Stomach (tissue), 9 donors: ENCODE measurements around the gene ADCY6. TPM values are rescaled to one million over a fixed set of nuclear protein-coding genes. Genes with fewer than 3 reads are reported as not detected.

Experiments
- DNase-seq, 2 donors: peaks; one replicate each; pipeline versions ENCODE4 v3.0.0 to v3.0.0-alpha.2; 2013 to 2019
- H3K27ac ChIP-seq, 5 donors: fragments of 200-600 bp in 4 of 5; sonication (generic) in 4 of 5; one replicate each; pipeline ENCODE4 v1.5.1; 2013 to 2019; ENCODE audit warnings: mild to moderate bottlenecking in 1 of 5, moderate library complexity in 1 of 5
- H3K27me3 ChIP-seq, 3 donors: fragments of 200-600 bp; sonication (generic); one replicate each; pipeline ENCODE4 v1.5.1; 2017 to 2019; ENCODE audit warnings: mixed run types in 1 of 3
- H3K36me3 ChIP-seq, 4 donors: fragments of 200-600 bp; sonication (generic); 1 replicate in 3 of 4; 2 replicates in 1 of 4; pipeline ENCODE4 v1.5.1; 2016 to 2019
- H3K4me1 ChIP-seq, 4 donors: fragments of 200-600 bp; sonication (generic); one replicate each; pipeline ENCODE4 v1.5.1; 2016 to 2019
- H3K4me3 ChIP-seq, 4 donors: fragments of 200-600 bp; sonication (generic) in 3 of 4; one replicate each; pipeline ENCODE4 v1.5.1; 2016 to 2019; ENCODE audit warnings: mild to moderate bottlenecking in 1 of 4
- H3K9me3 ChIP-seq, 4 donors: fragments of 200-600 bp; sonication (generic); one replicate each; pipeline ENCODE4 v1.5.1; 2016 to 2019
- EP300 ChIP-seq: sonication (generic); formaldehyde crosslinking; IDR thresholded peaks from one replicate; pipeline ENCODE4 v1.6.1; 2017; ENCODE audit warnings: antibody characterized with exemption
- POLR2A ChIP-seq, 4 donors: fragments of 450-650 bp; IDR thresholded peaks; one replicate each; pipeline ENCODE4 v1.6.1; 2016; ENCODE audit warnings: antibody characterized with exemption in 4 of 4, control low read depth in 2 of 4, mild to moderate bottlenecking in 1 of 4, moderate library complexity in 1 of 4
- POLR2AphosphoS5 ChIP-seq, 3 donors: sonication (generic); formaldehyde crosslinking; IDR thresholded peaks; one replicate each; pipeline ENCODE4 v1.6.1; 2016; ENCODE audit warnings: antibody characterized with exemption in 3 of 3
- WGBS, 5 donors: extraction: QIAGEN DNeasy Blood & Tissue Kit in 3 of 5; methylation state at CpG; one replicate each; pipeline versions ENCODE4 v1.1.5 to v1.1.7; 2013 to 2018; 5-methylcytosine and 5-hydroxymethylcytosine counted together
- intact Hi-C: fragments of 100-400 bp; cut with DNase I; formaldehyde crosslinking; loops from one replicate; pipeline ENCODE4 v1.15.1; 2023; ENCODE audit warnings: low total_unique reads
- polyA plus RNA-seq, 3 donors: library from polyadenylated mRNA; stranded (reverse); fragments of 200-250 nt; gene quantifications; one replicate each; pipeline ENCODE4 v1.2.3, GENCODE V29; 2013
- total RNA-seq, 5 donors: library from RNA; depleted of rRNA; stranded (reverse); fragments of >200 nt; gene quantifications; one replicate each; pipeline versions ENCODE4 v1.1.0 to v1.2.3, GENCODE V29; 2014 to 2016
- TF ChIP-seq, protein P1 (sequence below), 7 experiments: fragments of 450-650 bp in 4 of 7; fragments of 200-600 bp in 3 of 7; sonication (generic) in 3 of 7; IDR thresholded peaks; one replicate each; pipeline ENCODE4 v1.5.1; 2016 to 2019; ENCODE audit warnings: antibody characterized with exemption in 7 of 7, control low read depth in 2 of 7, mild to moderate bottlenecking in 1 of 7
- donor health status: healthy with polysubstance abuse.
- donor health status: Bipolar disorder and iron deficiency.
- donor health status: healthy.

Gene ADCY6
- total and polyA plus RNA-seq, 8 donors, result 5.8 to 432 (median 41.3) TPM

DNA sequence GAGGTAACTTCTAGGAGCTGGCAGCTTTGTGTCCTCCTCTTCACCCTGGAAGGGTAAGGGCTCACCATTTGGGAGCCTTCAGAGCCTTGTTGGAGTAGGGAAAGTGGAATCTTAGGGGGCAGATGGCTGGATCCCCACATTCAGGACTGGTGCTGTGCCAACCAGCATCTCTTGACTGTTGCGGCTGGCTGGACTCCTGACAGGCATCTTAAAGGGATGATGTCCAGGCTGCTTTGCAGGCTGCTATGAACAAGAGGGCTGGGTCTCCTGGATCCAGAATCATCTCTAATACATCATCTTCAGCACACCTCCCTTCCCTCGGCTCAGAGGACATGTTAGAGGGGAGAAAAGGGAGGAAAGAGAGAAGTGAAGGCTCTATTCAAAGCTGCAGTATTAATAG lies 33.8 kb upstream of the ADCY6 start:
- H3K4me3 ChIP-seq, result no peak overlapping the region
- intact Hi-C loops, result no loop called here
- H3K27me3 ChIP-seq, result peaks cover 0 to 5% (median 0%) of the 10 kb centered on the region in 3 donors
- H3K9me3 ChIP-seq, result no peaks in the 10 kb centered on the region
- H3K27ac ChIP-seq, result no peak overlapping the region
- H3K4me1 ChIP-seq, result peaks cover 8 to 18% (median 14%) of the 10 kb centered on the region in 4 donors
- TF ChIP-seq POLR2A (IDR thresholded peaks at IDR 0.05) (no peak), EP300 (no peak), POLR2AphosphoS5 (IDR thresholded peaks at IDR 0.05) (no peak)
- TF ChIP-seq, protein P1, sequence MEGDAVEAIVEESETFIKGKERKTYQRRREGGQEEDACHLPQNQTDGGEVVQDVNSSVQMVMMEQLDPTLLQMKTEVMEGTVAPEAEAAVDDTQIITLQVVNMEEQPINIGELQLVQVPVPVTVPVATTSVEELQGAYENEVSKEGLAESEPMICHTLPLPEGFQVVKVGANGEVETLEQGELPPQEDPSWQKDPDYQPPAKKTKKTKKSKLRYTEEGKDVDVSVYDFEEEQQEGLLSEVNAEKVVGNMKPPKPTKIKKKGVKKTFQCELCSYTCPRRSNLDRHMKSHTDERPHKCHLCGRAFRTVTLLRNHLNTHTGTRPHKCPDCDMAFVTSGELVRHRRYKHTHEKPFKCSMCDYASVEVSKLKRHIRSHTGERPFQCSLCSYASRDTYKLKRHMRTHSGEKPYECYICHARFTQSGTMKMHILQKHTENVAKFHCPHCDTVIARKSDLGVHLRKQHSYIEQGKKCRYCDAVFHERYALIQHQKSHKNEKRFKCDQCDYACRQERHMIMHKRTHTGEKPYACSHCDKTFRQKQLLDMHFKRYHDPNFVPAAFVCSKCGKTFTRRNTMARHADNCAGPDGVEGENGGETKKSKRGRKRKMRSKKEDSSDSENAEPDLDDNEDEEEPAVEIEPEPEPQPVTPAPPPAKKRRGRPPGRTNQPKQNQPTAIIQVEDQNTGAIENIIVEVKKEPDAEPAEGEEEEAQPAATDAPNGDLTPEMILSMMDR (IDR thresholded peaks at IDR 0.05), result no peak
- WGBS, 5 donors, result 54 to 78% (median 72%) methylated on average over 2 of the region's 2 CpGs
- DNase-seq, result no peak
- peaks cover 0 to 45% (median 38%) of the 10 kb centered on the region in 4 donors for H3K36me3 ChIP-seq

DNA sequence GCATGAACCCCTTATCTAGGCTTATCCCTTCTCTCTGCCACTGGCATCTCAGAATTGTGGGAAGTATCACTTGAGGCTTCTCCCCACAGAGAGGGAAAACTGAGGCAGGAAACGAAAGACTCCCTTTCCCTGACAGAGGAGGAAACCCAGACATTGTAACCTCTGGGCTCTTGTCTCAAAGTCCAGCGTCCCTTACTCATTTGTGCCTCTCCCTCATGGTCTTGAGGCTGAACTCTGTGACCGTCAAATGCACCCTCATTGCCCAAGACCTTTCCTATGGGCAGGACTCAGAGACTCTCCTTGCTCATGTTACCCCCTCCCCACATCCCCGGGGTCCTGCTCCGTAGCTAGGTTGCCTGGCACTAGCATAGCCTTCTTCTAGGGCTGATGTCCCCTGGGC lies 33.2 kb upstream of the ADCY6 start:
- H3K9me3 ChIP-seq, result no peaks in the 10 kb centered on the region

DNA sequence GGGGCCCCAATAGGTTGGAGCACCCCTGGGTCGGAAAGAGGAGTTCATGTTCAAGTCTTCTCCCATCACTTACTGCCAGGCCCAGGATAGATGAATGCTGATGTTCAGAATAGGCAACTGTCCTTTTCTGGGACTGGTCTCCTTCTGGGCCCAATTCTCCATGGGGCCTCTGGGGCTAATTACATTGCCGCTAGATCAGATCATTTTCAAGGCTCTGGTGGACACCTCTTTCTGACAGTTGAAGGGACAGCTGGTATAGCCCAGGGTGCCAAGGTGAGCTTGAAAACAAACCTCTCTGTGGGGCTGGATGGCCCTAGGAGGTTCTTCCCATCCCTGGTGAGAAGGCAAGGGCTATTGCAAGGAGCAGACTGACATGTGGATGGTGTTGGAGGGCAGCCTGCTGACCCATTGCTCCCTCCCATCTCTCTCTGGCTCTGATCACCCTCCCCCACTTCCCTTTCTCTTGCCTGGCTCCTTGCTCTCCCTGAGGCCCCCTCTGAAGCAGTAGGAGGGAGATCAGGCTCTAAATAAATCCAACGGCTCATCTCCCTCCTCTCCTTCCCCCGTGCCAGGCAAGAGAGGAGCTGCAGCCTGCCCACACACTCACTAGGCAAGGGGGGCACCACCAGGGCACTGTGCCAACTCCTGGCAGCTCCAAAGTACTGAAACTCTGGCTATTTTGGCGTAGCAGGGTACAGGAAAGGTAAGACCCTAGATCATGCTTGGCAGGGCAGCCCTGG lies 31.3 kb upstream of the ADCY6 start:
- H3K36me3 ChIP-seq, result peaks cover 0 to 20% (median 13%) of the 10 kb centered on the region in 4 donors
- WGBS, 5 donors, result 70 to 89% (median 85%) methylated on average over 5 of the region's 5 CpGs
- H3K27me3 ChIP-seq, result peaks cover 0 to 7% (median 0%) of the 10 kb centered on the region in 3 donors
- TF ChIP-seq POLR2A (IDR thresholded peaks at IDR 0.05), result no peak
- TF ChIP-seq, protein P1 (IDR thresholded peaks at IDR 0.05), result no peak
- no peak for TF ChIP-seq POLR2AphosphoS5 (IDR thresholded peaks at IDR 0.05)
- TF ChIP-seq EP300, result no peak
- intact Hi-C loops, result no loop called here
- H3K27ac ChIP-seq, result no peak overlapping the region
- no peak for DNase-seq
- H3K4me1 ChIP-seq, result peaks cover 19 to 42% (median 35%) of the 10 kb centered on the region in 4 donors
- H3K9me3 ChIP-seq, result no peaks in the 10 kb centered on the region
- H3K4me3 ChIP-seq, result no peak overlapping the region

More for the DNA sequence above, 33.2 kb upstream of the ADCY6 start:
- WGBS, 5 donors, result 83 to 93% (median 89%) methylated on average over 5 of the region's 5 CpGs
- H3K4me3 ChIP-seq, result no peak overlapping the region
- peaks cover 0 to 7% (median 0%) of the 10 kb centered on the region in 3 donors for H3K27me3 ChIP-seq
- TF ChIP-seq POLR2A (IDR thresholded peaks at IDR 0.05) (no peak), POLR2AphosphoS5 (IDR thresholded peaks at IDR 0.05) (no peak), EP300 (no peak)
- TF ChIP-seq, protein P1 (IDR thresholded peaks at IDR 0.05), result no peak
- H3K4me1 ChIP-seq, result peaks cover 12 to 24% (median 20%) of the 10 kb centered on the region in 4 donors
- no peak overlapping the region for H3K27ac ChIP-seq
- intact Hi-C loops, result no loop called here
- peaks cover 0 to 40% (median 33%) of the 10 kb centered on the region in 4 donors for H3K36me3 ChIP-seq
- DNase-seq, result no peak

DNA sequence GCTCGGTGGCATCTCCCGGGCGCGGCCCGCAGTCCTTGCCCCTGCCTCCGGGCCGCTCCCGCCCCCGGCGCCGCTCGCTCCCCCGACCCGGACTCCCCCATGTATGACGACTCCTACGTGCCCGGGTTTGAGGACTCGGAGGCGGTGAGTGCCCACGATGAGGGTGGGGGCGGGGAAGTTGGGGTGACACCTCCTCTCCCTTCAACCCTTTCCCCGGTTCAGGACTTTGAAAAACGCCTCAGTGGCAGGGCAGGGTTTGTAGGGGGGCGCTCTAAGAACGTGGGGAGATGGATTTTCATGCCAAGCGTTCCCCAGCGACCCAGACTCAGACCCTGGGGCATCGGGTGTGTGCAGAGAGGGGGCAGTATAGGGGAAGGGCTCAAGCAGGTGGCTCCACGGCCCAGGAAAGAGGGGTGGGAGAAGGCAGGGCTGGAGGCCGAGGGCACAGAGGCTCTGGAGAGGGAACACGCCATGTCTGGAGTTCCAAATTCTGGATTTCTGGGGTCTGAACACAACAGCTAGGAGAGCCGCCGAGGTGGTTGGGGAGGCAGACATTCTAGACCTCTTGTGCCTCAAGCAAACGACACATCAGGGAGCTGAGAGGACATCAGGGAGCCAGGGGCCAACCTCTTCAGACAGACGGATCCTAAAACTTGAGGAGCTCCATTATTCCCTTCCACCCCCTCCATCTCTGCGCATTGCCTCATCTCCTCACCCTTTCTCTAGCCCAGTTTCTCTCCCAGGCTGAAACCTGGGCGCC lies 30.1 kb upstream of the ADCY6 start:
- Histone ChIP-seq H3K9me3 (no peaks in the 10 kb centered on the region), H3K27ac (peak overlapping the region in 4 of 5 donors; percentile 30 to 71 (median 48)), H3K36me3 (peaks cover 0 to 10% (median 6%) of the 10 kb centered on the region in 4 donors), H3K27me3 (peaks cover 0 to 7% (median 0%) of the 10 kb centered on the region in 3 donors), H3K4me3 (peak overlapping the region; percentile 64 to 89 (median 82)), H3K4me1 (peaks cover 22 to 47% (median 41%) of the 10 kb centered on the region in 4 donors)
- TF ChIP-seq EP300 (no peak), POLR2A (IDR thresholded peaks at IDR 0.05) (no peak), POLR2AphosphoS5 (IDR thresholded peaks at IDR 0.05) (no peak)
- TF ChIP-seq, protein P1 (IDR thresholded peaks at IDR 0.05), result peak in 1 of 7 experiments; percentile 33
- no peak for DNase-seq
- intact Hi-C loops, result no loop called here
- WGBS, 5 donors, result 19 to 60% (median 22%) methylated on average over 13 to 37 of the region's 37 CpGs
